ENCODE data around the gene MAEA.

- TF ChIP-seq, protein P1, sequence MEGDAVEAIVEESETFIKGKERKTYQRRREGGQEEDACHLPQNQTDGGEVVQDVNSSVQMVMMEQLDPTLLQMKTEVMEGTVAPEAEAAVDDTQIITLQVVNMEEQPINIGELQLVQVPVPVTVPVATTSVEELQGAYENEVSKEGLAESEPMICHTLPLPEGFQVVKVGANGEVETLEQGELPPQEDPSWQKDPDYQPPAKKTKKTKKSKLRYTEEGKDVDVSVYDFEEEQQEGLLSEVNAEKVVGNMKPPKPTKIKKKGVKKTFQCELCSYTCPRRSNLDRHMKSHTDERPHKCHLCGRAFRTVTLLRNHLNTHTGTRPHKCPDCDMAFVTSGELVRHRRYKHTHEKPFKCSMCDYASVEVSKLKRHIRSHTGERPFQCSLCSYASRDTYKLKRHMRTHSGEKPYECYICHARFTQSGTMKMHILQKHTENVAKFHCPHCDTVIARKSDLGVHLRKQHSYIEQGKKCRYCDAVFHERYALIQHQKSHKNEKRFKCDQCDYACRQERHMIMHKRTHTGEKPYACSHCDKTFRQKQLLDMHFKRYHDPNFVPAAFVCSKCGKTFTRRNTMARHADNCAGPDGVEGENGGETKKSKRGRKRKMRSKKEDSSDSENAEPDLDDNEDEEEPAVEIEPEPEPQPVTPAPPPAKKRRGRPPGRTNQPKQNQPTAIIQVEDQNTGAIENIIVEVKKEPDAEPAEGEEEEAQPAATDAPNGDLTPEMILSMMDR (IDR thresholded peaks at IDR 0.05; ENCODE audit: insufficient read depth, low read length, poor library complexity, severe bottlenecking), result no peak
- no peak for TF ChIP-seq EZH2phosphoT487 (conservative IDR thresholded peaks at IDR 0.05; ENCODE audit: low read length)
Observed at GRCh38 chr4:1316537-1317168, 27.0 kb downstream of the MAEA start.
